NCI-H774 (cell line): ENCODE results near the gene PWWP3B.
"Not testable (repeated sequence)": the region's sequence is repeated elsewhere in the genome, so short reads cannot be mapped to it uniquely, and the experiment has no call there.

Experiments
- DNase-seq: peaks from one replicate; lab custom pipeline; 2025; lab: John Stamatoyannopoulos, UW

PWWP3B gene

GRCh38 chrX:106168107-106168506 is at the start of gene PWWP3B:
TSS of gene PWWP3B (plus strand) at chrX:106168305. CDS start at chrX:106205433, 37,128 bp downstream.
- DNase-seq = no peak

GRCh38 chrX:106139048-106139447 is 29.1 kb upstream of the PWWP3B start:
- DNase-seq = no peak

- no peak for DNase-seq
Observed at GRCh38 chrX:106144755-106145639, 23.1 kb upstream of the PWWP3B start.

GRCh38 chrX:106150701-106151100 is 17.4 kb upstream of the PWWP3B start:
- no peak for DNase-seq

GRCh38 chrX:106159861-106160282 is 8.2 kb upstream of the PWWP3B start:
- no peak for DNase-seq

- DNase-seq = no peak
Observed at GRCh38 chrX:106170318-106170717, 2.2 kb downstream of the PWWP3B start.

GRCh38 chrX:106171293-106171820 is 3.3 kb downstream of the PWWP3B start:
- no peak for DNase-seq

- peak; percentile 33 for DNase-seq
Observed at GRCh38 chrX:106177106-106177981, 9.2 kb downstream of the PWWP3B start.

GRCh38 chrX:106177982-106178321 is 9.8 kb downstream of the PWWP3B start:
- no peak for DNase-seq

- DNase-seq = no peak
Observed at GRCh38 chrX:106178826-106179225, 10.7 kb downstream of the PWWP3B start.

- not testable (repeated sequence) for DNase-seq
Observed at GRCh38 chrX:106183685-106184084, 15.6 kb downstream of the PWWP3B start.

- no peak for DNase-seq
Observed at GRCh38 chrX:106201502-106202178, 33.5 kb downstream of the PWWP3B start.

GRCh38 chrX:106203315-106203714 is 35.2 kb downstream of the PWWP3B start:
- no peak for DNase-seq

GRCh38 chrX:106208154-106208553 is 40.0 kb downstream of the PWWP3B start:
- no peak for DNase-seq
